ENCODE data around the gene ATXN7L1.

Gene ATXN7L1

GRCh38 chr7:105724688-105725087, 151.7 kb downstream of the ATXN7L1 start:
- Mint-ChIP-seq H3K27ac (no peak overlapping the region), H3K27me3 (ENCODE audit: low read depth, poor library complexity) (no peaks in the 10 kb centered on the region), H3K4me3 (no peak overlapping the region), H3K4me1 (peaks cover 13% of the 10 kb centered on the region), H3K36me3 (ENCODE audit: low read depth) (peaks cover 15% of the 10 kb centered on the region), H3K9me3 (no peaks in the 10 kb centered on the region)
- DNase-seq, result no peak
- TF ChIP-seq, protein P1, sequence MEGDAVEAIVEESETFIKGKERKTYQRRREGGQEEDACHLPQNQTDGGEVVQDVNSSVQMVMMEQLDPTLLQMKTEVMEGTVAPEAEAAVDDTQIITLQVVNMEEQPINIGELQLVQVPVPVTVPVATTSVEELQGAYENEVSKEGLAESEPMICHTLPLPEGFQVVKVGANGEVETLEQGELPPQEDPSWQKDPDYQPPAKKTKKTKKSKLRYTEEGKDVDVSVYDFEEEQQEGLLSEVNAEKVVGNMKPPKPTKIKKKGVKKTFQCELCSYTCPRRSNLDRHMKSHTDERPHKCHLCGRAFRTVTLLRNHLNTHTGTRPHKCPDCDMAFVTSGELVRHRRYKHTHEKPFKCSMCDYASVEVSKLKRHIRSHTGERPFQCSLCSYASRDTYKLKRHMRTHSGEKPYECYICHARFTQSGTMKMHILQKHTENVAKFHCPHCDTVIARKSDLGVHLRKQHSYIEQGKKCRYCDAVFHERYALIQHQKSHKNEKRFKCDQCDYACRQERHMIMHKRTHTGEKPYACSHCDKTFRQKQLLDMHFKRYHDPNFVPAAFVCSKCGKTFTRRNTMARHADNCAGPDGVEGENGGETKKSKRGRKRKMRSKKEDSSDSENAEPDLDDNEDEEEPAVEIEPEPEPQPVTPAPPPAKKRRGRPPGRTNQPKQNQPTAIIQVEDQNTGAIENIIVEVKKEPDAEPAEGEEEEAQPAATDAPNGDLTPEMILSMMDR (IDR thresholded peaks at IDR 0.05), result no peak

DNA sequence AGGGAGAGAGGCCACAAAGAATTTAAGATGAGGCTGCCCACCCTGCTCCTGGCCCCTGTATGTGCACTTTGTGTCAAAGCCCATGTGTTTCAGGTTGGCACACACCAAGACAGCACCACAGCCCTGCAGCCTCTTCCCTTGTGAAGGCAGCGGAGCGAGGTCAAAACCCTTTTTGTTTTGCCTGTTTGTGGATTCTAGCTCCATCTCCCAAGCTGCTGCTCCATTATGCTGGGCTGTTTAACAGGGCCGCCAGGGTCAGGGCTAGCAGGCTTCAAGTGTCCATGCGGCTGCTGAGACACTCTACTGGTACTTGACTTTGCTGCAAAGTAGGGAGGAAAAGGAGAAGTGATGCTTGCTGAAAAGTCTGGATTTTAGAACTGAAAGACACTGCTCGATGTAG, 152.8 kb downstream of the ATXN7L1 start:
- Mint-ChIP-seq H3K9me3 (no peaks in the 10 kb centered on the region), H3K36me3 (ENCODE audit: low read depth) (peaks cover 15% of the 10 kb centered on the region), H3K27ac (no peak overlapping the region), H3K4me3 (no peak overlapping the region), H3K27me3 (ENCODE audit: low read depth, poor library complexity) (peaks cover under 1% of the 10 kb centered on the region), H3K4me1 (peaks cover 24% of the 10 kb centered on the region)
- TF ChIP-seq, protein P1 (IDR thresholded peaks at IDR 0.05), result no peak
- peak; percentile 12 for DNase-seq

DNA sequence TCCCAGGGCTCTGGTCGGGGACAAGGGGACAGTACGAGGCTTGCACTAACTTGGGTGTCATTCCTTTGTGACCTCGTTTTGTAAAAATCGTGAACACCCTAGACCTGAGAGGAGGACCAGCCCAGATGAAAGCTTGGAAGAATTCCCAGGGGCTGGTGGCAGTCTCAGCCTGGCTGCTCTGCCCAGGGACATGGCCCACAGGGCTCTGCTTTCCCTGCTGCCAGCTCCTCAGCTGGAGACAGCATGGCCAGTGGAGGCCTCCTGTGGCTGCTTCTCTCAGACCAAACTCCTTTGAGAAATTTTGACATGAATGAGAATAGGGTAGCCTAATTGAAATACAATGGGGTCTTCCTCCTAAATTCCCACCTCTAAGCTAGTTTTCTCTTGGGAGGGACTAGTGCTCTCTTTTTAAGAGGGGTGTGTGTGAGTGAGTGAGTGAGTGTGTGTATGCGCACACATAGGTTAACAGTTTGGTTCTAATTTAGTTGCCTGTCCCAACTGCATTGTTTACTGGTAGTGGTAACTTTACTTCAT, 154.8 kb downstream of the ATXN7L1 start:
- Mint-ChIP-seq H3K4me1 (peaks cover 31% of the 10 kb centered on the region), H3K9me3 (no peaks in the 10 kb centered on the region), H3K4me3 (no peak overlapping the region), H3K27me3 (ENCODE audit: low read depth, poor library complexity) (peaks cover 2% of the 10 kb centered on the region), H3K36me3 (ENCODE audit: low read depth) (peaks cover 16% of the 10 kb centered on the region), H3K27ac (no peak overlapping the region)
- TF ChIP-seq, protein P1 (IDR thresholded peaks at IDR 0.05), result no peak
- no peak for DNase-seq

DNA sequence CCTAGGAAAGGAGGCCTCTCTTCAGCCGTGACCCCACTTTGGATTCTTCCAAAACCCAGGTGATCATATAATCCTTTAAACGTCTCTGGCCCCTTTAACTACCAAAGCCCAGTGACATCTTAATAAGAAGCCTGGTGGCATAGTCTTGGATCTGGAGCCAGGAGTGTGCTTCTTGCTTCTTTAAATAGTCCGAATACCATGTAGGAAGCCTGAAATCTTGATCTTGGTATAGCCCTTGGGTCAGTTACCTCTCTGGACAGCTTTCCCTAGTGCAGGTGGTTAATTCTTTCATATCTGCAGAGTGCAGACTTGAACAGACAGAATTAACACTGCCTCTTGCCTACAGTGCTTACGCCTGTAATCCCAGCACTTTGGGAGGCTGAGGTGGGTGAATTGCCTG, 156.5 kb downstream of the ATXN7L1 start:
- H3K4me3 Mint-ChIP-seq, result no peak overlapping the region
- no peaks in the 10 kb centered on the region for H3K9me3 Mint-ChIP-seq
- H3K27ac Mint-ChIP-seq, result peak overlapping the region; percentile 95
- peaks cover 6% of the 10 kb centered on the region for H3K36me3 Mint-ChIP-seq (ENCODE audit: low read depth)
- no peak for DNase-seq
- H3K4me1 Mint-ChIP-seq, result peaks cover 31% of the 10 kb centered on the region
- TF ChIP-seq, protein P1 (IDR thresholded peaks at IDR 0.05), result no peak
- H3K27me3 Mint-ChIP-seq (ENCODE audit: low read depth, poor library complexity), result peaks cover 2% of the 10 kb centered on the region

DNA sequence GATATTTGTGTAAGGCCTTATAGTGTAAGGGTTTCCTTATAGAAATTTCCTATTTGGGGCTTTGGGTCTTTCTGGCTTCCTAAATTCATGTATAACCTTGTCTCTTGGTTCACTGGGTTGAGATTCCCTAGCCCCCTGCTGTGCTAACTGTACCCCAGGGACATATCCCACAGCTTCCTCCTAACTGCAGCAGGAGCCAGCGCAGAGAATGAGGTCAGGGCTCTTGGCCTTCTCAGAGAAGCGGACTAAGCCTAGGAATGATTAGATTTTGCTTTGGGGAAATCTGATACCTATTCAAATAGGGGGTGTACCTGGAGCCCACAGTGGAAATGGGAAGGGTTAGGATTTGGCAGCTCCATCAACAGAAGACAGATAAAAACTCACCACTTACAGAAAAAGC, 157.0 kb downstream of the ATXN7L1 start:
- Mint-ChIP-seq H3K9me3 (no peaks in the 10 kb centered on the region), H3K27me3 (ENCODE audit: low read depth, poor library complexity) (peaks cover 2% of the 10 kb centered on the region), H3K27ac (peak overlapping the region; percentile 95), H3K4me1 (peaks cover 31% of the 10 kb centered on the region), H3K36me3 (ENCODE audit: low read depth) (peaks cover 3% of the 10 kb centered on the region), H3K4me3 (no peak overlapping the region)
- TF ChIP-seq, protein P1 (IDR thresholded peaks at IDR 0.05), result no peak
- DNase-seq, result peak; percentile 53

GRCh38 chr7:105718511-105718925, 157.9 kb downstream of the ATXN7L1 start:
- H3K4me3 Mint-ChIP-seq, result peak overlapping the region; percentile 39

More at GRCh38 chr7:105718511-105718925, 157.9 kb downstream of the ATXN7L1 start:
- Mint-ChIP-seq H3K27me3 (ENCODE audit: low read depth, poor library complexity) (peaks cover 2% of the 10 kb centered on the region), H3K27ac (peak overlapping the region; percentile 79), H3K36me3 (ENCODE audit: low read depth) (peaks cover 7% of the 10 kb centered on the region), H3K4me1 (peaks cover 25% of the 10 kb centered on the region), H3K9me3 (peaks cover 6% of the 10 kb centered on the region)
- TF ChIP-seq, protein P1 (IDR thresholded peaks at IDR 0.05), result no peak
- DNase-seq, result no peak

All from nephron progenitor cell (in vitro differentiated cells).